ENCODE data around the gene ZNF384.
A peak's percentile ranks its signal among the peaks of the same experiment; 100 is the strongest.

ZNF384 gene

DNA sequence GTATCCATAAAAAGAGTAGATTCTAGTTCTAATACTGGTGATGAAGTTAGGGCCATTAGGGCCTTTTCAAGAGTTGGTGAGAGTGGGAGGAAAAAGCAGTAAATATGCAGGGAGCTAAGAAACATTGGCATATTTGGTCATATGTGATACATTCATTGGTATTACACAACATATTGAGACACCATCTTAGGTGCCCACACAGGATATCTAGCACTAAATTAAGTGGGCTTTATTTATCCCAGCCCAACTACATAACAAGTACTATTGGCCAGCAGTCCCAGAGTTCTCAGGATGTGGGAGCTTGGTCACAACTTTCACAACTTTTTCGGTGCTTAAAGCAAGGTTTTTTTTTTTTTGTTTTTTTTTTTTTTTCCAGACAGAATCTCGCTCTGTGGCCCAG lies 24.3 kb downstream of the ZNF384 start:
- TF ChIP-seq FOXM1 (IDR thresholded peaks at IDR 0.05; ENCODE audit: borderline replicate concordance) (no peak), L3MBTL2 (conservative IDR thresholded peaks at IDR 0.05) (no peak), LEF1 (IDR thresholded peaks at IDR 0.05; ENCODE audit: borderline replicate concordance) (no peak), ELF4 (IDR thresholded peaks at IDR 0.05) (no peak)
- POLR2A ChIA-PET, result interaction anchor here (1.0 to 6.6 kb wide), 3 partner anchors 24 to 97 kb away, joined by 3 to 59 read pairs (median 5); partner anchors contain the start of genes NOP2 and ZNF384
- CTCF ChIA-PET, result interaction anchor here (1.2 to 2.2 kb wide), 3 partner anchors 20 to 102 kb away, joined by 6 read pairs; partner anchors contain the start of gene PTMS
- no peak for DNase-seq (ENCODE audit: extremely low spot score)

DNA sequence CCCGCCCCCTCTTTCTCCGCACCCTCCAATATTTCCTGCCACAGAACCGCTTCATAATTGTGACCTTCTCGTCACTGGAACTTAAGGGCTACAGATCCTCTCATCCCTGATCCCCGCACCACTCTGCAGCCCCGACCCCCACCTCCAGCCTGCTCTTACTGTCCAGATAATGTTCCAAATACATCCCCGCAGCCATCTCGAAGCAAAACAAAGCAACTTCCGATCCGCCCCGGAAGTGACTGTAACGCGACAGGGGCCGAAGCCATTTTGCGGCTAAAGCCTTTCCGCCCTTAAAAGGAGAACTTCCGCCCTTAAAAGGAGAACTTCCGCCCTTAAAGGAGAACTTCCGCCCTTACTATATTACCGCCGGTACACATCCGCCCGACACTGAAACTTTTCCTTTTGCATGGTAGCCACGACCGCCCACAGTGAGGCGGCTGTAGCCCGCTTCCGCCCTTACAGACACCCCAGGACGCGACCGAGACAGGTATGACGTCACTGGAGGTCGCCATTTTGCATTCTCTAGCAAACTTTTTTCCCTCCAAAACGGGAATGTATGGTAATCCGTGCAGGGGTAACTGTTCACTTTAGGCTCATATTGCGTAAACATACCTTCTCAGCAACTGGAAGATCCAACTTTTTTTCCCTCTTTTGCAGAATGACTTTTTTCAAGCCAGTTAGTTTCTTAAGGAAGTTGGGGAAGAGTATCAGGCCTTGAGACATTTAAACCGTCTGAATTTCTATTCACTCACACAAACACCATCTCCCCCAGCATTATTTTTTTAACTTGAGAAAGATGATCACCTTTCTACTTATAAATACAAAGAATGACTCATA lies 26.1 kb downstream of the ZNF384 start, which contains the start of gene ING4:
Gene ING4 (minus strand): TSS at position 214 of the 837 bp plus-strand sequence. CDS start 18 bp downstream, at position 196.
- DNase-seq (ENCODE audit: extremely low spot score), result peak; percentile 98
- ChIA-PET POLR2A (interaction anchor here (6.6 kb wide), 1 partner anchor 26 kb away, joined by 59 read pairs; the partner anchor contains the start of gene ZNF384), CTCF (interaction anchor here (0.6 to 2.2 kb wide), 2 partner anchors 103 to 221 kb away, joined by 3 to 6 read pairs; partner anchors contain the start of gene PTMS)
- TF ChIP-seq ZNF384 (IDR thresholded peaks at IDR 0.05), result no peak
- 0 out of 2 replicates have a peak, but pooled peaks have one; percentile 31 for TF ChIP-seq NFRKB (IDR thresholded peaks at IDR 0.05)
- TF ChIP-seq L3MBTL2 (conservative IDR thresholded peaks at IDR 0.05), result peak; percentile 96
- TF ChIP-seq FOXM1 (IDR thresholded peaks at IDR 0.05; ENCODE audit: borderline replicate concordance), result no peak
- peak; percentile 90 for TF ChIP-seq FOXK2 (IDR thresholded peaks at IDR 0.05)
- TF ChIP-seq TARDBP (IDR thresholded peaks at IDR 0.05), result no peak
- TF ChIP-seq SUZ12 (IDR thresholded peaks at IDR 0.05), result no peak
- no peak for TF ChIP-seq ARNT (IDR thresholded peaks at IDR 0.05)
- TF ChIP-seq ELF4 (IDR thresholded peaks at IDR 0.05), result peak; percentile 99
- TF ChIP-seq CTBP1 (IDR thresholded peaks at IDR 0.05; ENCODE audit: borderline replicate concordance), result no peak
- TF ChIP-seq HDGF (IDR thresholded peaks at IDR 0.05; ENCODE audit: borderline replicate concordance), result no peak
- no peak for TF ChIP-seq SP1 (IDR thresholded peaks at IDR 0.05)
- TF ChIP-seq, protein P1, sequence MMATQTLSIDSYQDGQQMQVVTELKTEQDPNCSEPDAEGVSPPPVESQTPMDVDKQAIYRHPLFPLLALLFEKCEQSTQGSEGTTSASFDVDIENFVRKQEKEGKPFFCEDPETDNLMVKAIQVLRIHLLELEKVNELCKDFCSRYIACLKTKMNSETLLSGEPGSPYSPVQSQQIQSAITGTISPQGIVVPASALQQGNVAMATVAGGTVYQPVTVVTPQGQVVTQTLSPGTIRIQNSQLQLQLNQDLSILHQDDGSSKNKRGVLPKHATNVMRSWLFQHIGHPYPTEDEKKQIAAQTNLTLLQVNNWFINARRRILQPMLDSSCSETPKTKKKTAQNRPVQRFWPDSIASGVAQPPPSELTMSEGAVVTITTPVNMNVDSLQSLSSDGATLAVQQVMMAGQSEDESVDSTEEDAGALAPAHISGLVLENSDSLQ (IDR thresholded peaks at IDR 0.05), result peak; percentile 78

DNA sequence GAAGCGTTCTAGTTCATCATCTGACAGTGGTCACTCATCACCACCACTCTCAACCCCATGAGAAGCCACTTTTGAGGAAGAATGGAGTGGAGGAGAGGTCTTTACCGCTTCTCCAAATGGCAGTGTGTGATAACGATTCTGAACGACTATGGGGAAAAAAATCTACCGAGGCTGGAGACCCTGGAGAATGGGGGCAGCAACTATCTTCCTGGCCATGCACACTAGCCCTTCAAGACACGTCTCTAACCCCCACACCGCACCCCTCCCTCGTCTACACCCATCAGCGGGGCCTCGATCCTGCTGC lies 26.6 kb downstream of the ZNF384 start:
- peak; percentile 65 for DNase-seq (ENCODE audit: extremely low spot score)
- ChIA-PET CTCF (interaction anchor here (0.6 kb wide), 1 partner anchor 101 kb away, joined by 3 read pairs; no protein-coding TSS in a partner anchor), POLR2A (interaction anchor here (1.2 kb wide), 1 partner anchor 27 kb away, joined by 4 read pairs; the partner anchor contains the start of gene ZNF384)
- TF ChIP-seq ELF4 (IDR thresholded peaks at IDR 0.05) (no peak), CTBP1 (IDR thresholded peaks at IDR 0.05; ENCODE audit: borderline replicate concordance) (no peak), SP1 (IDR thresholded peaks at IDR 0.05) (no peak), ARNT (IDR thresholded peaks at IDR 0.05) (no peak), ZNF384 (IDR thresholded peaks at IDR 0.05) (no peak), NFRKB (IDR thresholded peaks at IDR 0.05) (no peak), FOXA1 (IDR thresholded peaks at IDR 0.05) (no peak), BHLHE40 (IDR thresholded peaks at IDR 0.05; ENCODE audit: borderline replicate concordance) (no peak), FOXK2 (IDR thresholded peaks at IDR 0.05) (no peak), L3MBTL2 (conservative IDR thresholded peaks at IDR 0.05) (no peak), FOXM1 (IDR thresholded peaks at IDR 0.05; ENCODE audit: borderline replicate concordance) (no peak), TARDBP (IDR thresholded peaks at IDR 0.05) (no peak), LEF1 (IDR thresholded peaks at IDR 0.05; ENCODE audit: borderline replicate concordance) (no peak), SUZ12 (IDR thresholded peaks at IDR 0.05) (no peak), HDGF (IDR thresholded peaks at IDR 0.05; ENCODE audit: borderline replicate concordance) (no peak)
- TF ChIP-seq, protein P1 (IDR thresholded peaks at IDR 0.05), result no peak

DNA sequence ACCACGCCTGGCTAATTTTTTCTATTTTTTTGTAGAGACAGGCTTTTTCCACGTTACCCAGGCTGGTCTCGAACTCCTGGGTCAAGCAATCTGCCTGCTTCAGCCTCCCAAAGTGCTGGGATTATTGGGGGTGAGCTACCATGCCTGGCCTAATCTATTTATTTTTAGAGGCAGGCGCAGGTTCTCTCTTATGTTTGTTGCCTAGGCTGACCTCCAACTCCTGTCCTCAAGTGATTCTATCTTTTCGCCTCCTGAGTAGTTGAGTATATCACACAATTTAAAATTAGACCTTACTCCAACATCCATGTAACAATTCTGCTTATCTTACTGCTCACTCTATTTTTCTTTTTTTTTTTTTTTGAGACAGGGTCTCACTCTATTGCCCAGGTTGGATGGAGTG lies 35.2 kb downstream of the ZNF384 start:
- TF ChIP-seq FOXA1 (IDR thresholded peaks at IDR 0.05) (no peak), HDGF (IDR thresholded peaks at IDR 0.05; ENCODE audit: borderline replicate concordance) (no peak), LEF1 (IDR thresholded peaks at IDR 0.05; ENCODE audit: borderline replicate concordance) (no peak), SUZ12 (IDR thresholded peaks at IDR 0.05) (no peak)
- POLR2A ChIA-PET, result no interaction called here
- CTCF ChIA-PET, result no interaction called here

DNA sequence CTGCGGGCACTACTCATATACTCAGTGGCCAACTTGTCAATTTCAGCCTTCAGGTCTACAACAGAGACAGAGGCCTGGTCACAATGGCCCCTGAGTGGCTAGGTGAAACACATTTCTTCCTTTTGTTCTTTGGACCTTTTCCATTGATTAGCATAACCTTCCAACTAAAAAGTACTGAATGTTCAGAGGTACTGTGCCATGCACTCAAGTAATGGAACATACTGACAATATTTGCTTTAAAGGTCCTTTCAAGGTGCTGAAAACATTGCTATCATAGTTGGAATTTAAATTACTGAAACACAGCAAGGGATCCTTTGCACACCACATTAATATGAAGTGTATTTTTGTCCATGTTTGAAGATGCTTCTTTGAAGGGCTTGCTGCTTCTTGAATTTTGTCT lies 35.8 kb downstream of the ZNF384 start:
- ChIA-PET CTCF (no interaction called here), POLR2A (interaction anchor here (0.6 kb wide), 1 partner anchor 39 kb away, joined by 3 read pairs; no protein-coding TSS in a partner anchor)
- no peak for TF ChIP-seq ZNF384 (IDR thresholded peaks at IDR 0.05)

More for the DNA sequence above, 35.2 kb downstream of the ZNF384 start:
- DNase-seq (ENCODE audit: extremely low spot score), result no peak

DNA sequence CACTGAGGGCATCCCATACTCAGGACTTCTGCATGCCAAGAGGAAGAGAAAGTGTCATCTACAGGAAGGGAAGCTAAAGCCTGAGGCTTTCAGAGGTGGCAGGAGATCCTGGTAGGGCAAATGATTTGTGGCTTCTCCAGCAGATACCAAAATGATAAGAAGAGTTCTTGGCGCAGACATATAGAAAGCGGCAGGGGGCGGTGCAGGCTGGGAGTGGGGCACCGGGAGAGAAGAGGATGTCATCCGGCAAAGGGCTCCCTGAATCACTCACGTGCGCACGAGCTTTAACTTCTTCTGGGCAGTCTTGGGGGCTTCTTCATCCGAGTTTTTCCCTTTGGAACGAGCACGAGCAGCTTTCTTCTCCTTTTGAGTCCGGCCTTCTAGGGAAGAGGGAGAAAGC lies 36.8 kb downstream of the ZNF384 start:
- ChIA-PET CTCF (no interaction called here), POLR2A (no interaction called here)
- no peak for DNase-seq (ENCODE audit: extremely low spot score)
- no peak for TF ChIP-seq TARDBP (IDR thresholded peaks at IDR 0.05)

More for the DNA sequence above, 35.8 kb downstream of the ZNF384 start:
- no peak for DNase-seq (ENCODE audit: extremely low spot score)

DNA sequence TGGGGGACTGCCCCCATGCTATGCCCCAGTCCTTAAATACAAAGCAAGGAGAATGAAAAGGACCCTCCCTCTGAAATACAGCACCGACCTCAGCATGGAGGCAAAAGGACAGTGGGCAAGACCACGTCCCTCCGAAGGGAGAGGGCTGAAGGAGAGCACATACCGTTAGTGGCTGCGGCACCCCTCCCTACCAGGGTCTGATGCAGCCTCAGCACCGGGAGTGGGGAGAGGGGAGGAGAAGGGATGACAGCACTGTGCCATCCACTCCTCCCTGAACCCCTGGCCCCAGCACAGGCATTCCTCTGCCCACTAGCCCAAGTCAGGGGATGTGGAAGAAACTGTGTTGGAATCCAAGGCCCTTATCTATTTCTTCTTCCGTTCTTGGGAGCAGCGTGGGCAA lies 38.3 kb downstream of the ZNF384 start:
- TF ChIP-seq ARNT (IDR thresholded peaks at IDR 0.05), result no peak
- TF ChIP-seq TARDBP (IDR thresholded peaks at IDR 0.05), result no peak
- no peak for TF ChIP-seq CTBP1 (IDR thresholded peaks at IDR 0.05; ENCODE audit: borderline replicate concordance)
- TF ChIP-seq L3MBTL2 (conservative IDR thresholded peaks at IDR 0.05), result no peak
- TF ChIP-seq ZNF384 (IDR thresholded peaks at IDR 0.05), result no peak
- no peak for TF ChIP-seq BHLHE40 (IDR thresholded peaks at IDR 0.05; ENCODE audit: borderline replicate concordance)
- TF ChIP-seq FOXK2 (IDR thresholded peaks at IDR 0.05), result no peak
- no peak for DNase-seq (ENCODE audit: extremely low spot score)
- ChIA-PET POLR2A (no interaction called here), CTCF (no interaction called here)
